ENCODE data around the gene NR2C2AP.

- no peak for TF ChIP-seq CTCF (IDR thresholded peaks at IDR 0.05)
- TF ChIP-seq POLR2AphosphoS5 (IDR thresholded peaks at IDR 0.05), result no peak
These were observed 24.0 kb upstream of the NR2C2AP start for GRCh38 chr19:19227217-19227616.
